Activated CD4-positive, alpha-beta T cell treated with anti-CD3 and anti-CD28 coated beads, Interleukin-2, Interleukin-6, amounts not matched to agents 100 ng/mL and 50 ng/mL, durations not matched to agents 16 hours and 8 hours (primary cell): ENCODE results near the gene DTHD1.

Experiments used
- DNase-seq: peaks from one replicate; pipeline ENCODE4 v3.0.0-alpha.2; 2020

DTHD1 gene

DNA sequence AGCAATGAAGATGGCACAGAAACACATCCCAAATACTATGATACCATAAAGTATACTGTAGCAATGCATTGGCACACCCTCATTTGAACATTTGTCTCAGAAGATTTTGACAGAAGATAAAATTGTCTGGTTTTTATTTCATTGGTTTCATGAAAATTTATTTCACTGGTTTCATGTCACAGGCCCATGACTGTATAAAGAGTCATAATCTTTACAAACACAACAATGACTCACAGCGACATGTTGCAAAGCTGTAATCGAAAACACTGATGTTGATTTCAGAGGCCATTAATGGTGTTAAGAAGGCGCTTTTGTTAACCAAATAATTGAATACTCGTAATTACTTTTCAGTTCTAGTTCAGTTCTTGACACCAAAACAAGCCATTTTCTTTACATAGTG lies 8.1 kb upstream of the DTHD1 start:
- no peak for DNase-seq

- no peak for DNase-seq
Observed at GRCh38 chr4:36274158-36274557, 7.3 kb upstream of the DTHD1 start.

- DNase-seq = no peak
Observed at GRCh38 chr4:36277533-36277932, 3.9 kb upstream of the DTHD1 start.

GRCh38 chr4:36278789-36279188 lies 2.6 kb upstream of the DTHD1 start:
- no peak for DNase-seq

- no peak for DNase-seq
Observed at GRCh38 chr4:36280555-36280954, 861 bp upstream of the DTHD1 start.

DNA sequence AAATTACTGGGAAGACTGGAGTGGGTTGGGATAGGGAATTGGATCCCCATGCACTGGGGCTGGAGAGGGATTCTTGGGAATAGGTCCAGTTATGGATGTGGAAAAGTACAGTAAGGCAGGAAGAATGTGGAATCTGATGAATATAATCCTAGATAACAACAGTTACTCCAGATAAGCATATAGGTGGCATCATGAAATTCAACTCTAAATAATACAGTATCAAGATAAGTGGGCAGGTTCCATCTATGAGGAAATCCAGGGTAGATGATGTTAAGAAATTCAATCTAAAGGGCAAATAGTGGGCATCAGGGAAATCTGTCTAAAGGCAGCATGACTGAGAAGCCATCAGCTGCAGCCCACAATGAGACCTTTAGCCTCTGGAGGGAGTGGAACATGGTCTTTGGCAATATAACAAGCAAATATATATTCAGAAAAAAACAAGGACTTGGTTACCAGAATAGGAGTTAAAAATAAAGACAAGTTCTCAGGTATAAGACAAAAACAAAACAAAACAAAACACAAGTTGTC lies 1.2 kb downstream of the DTHD1 start:
- no peak for DNase-seq

GRCh38 chr4:36283912-36284465 lies 2.6 kb downstream of the DTHD1 start:
- DNase-seq = no peak

GRCh38 chr4:36285784-36286480 lies 4.5 kb downstream of the DTHD1 start:
- peak; percentile 95 for DNase-seq

GRCh38 chr4:36286481-36286871 lies 5.1 kb downstream of the DTHD1 start:
- no peak for DNase-seq

DNA sequence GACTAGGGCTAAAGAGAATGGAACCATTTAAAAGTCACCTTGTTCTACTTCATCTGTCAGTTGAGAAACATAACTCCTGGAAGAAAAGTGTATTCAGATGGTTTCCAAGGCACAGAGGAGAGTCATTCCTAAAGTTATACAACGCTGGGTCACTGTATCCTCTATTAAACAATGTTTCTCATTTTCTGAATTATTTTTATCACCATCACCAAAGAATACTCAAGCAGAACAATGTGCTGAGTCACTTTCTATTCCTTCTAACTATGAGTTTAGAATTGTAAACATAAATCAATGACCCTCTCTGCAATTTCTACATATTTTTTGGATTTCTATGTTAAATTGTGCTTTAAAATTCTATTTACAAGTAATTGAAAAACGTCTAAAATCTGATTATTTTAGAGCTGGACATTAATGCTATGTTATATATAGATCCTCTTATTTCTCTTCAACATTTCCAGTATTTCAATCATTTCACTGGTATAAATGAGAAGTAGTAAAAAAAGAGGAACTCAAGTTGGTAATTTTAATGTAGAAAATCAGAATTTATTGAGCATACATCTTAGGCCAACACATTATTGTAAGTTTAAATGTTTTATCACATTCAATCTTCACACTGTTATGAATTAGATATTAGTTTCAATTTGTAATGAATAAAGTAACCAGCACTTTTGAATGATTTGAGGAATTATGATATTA lies 7.5 kb downstream of the DTHD1 start:
- DNase-seq = no peak

DNA sequence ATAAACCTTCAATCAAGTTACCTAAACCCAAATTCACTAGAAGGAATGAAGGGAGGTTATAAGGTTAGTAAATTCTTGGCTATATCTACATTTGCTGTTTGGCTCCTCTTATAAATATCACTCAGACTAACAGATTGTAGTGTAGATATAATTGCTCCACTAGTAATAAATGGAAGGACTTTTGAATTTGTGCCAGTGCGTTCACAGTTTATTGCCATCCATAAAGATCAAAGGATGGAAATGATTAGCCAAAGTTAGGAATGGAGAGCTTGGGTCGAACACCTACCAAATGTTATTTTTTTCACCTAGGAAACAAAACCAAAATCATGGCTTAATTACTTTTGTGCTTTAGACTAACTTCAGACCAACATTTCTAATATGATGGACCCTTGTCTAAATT lies 9.2 kb downstream of the DTHD1 start:
- DNase-seq = no peak

DNA sequence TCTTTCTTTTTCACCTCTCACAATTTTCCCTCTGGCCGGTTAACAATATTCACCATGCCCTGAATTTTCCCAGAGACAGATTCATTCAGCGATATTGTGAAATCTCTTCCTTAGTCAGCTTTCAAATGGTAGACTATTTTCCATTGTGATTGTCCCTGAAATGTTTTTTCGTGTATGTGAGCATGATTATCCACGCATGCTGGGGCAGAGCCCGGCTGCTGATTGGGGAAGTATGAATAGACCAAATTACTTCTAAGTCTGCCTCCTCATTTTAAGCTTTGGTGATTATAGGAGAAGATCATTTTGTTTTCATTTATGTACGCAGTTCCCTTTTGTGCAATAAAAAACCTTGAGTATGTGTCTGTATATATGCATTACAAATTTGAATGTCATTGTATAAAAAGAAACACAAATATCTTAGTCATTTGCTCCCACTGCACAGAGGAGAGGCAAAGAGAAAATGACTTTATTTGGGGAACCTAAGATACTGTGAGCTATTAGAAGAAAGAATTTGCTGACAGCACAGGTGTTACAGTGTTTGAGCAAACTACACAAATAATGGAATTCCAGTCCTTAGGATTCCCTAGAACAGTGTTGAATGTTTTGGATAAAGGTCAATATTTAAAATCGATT lies 11.3 kb downstream of the DTHD1 start:
- DNase-seq = no peak

GRCh38 chr4:36301127-36301526 lies 19.7 kb downstream of the DTHD1 start:
- no peak for DNase-seq

GRCh38 chr4:36303426-36304137 lies 22.2 kb downstream of the DTHD1 start:
- peak; percentile 33 for DNase-seq

DNA sequence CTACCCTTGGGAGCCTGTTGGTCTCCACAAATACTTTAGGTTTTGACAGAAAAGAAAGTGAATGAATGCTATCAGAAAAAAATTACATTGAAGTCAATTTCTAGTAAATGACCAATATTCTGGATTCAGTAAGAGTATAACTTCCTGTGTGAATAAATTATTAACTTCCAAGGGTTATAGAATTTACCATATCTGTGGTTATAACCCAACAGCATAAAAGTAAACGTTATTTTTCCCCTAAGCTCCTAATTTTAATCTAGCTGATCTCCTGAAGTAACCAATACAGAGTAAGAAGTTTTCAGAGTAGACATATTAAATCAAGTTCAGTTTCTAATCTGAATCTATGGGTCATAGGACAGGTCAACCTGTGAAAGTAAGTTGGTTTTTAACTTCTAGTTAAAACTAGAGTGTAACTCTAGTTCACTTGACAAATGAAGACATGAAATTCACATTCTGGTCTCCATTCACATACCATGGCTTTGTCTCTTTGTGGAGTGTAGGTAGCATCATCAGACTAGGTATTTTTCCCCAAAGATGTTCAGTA lies 22.8 kb downstream of the DTHD1 start:
- no peak for DNase-seq

- DNase-seq = no peak
Observed at GRCh38 chr4:36308150-36308549, 26.7 kb downstream of the DTHD1 start.

GRCh38 chr4:36310216-36310615 lies 28.8 kb downstream of the DTHD1 start:
- DNase-seq = no peak

DNA sequence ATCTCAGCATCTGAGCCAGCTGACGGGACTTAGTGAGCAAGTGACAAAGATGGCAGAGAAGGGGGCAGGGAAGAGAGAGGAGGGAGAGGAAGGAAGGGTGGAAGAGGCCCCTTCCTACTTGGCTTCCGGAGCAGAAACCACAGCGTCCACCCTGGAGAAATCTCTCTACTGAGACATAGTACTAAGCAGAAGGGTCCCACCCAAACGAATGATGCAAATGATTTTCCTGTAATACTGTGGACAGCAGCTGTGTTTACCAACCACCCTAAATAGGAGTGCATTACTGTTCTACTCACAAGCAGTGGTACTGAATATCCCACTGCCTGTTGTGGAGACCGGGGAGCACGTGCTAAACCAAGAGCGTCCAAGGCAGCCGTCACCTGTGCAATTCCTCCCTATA lies 29.4 kb downstream of the DTHD1 start:
- DNase-seq = peak; percentile 37

- no peak for DNase-seq
Observed at GRCh38 chr4:36312511-36312910, 31.1 kb downstream of the DTHD1 start.

DNA sequence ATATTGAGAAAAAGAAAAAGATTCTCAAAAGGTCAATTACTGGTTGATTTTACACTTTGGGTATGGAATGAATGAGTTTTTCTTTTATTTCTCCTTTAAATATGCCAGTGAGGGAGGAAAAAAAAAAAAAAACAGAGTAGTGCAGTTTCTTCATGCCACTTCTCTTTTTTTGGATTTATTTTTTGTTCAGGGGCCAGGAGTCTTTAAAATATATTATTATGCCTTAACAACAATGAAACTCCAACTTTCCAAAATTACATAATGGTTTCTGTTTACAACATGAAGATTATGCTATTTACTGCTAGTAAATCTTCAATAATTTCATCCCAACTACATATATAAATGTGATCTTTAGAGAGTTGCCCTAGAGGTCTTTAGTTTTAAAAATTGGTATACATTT lies 31.9 kb downstream of the DTHD1 start:
- no peak for DNase-seq

- no peak for DNase-seq
Observed at GRCh38 chr4:36313703-36314102, 32.3 kb downstream of the DTHD1 start.

GRCh38 chr4:36316607-36317006 lies 35.2 kb downstream of the DTHD1 start:
- peak; percentile 42 for DNase-seq

GRCh38 chr4:36317721-36318120 lies 36.3 kb downstream of the DTHD1 start:
- no peak for DNase-seq
